Cardiac muscle cell (in vitro differentiated cells and primary cell): Measurements from ENCODE around the gene ARL4A. TPM values are rescaled to one million over a fixed set of nuclear protein-coding genes. Genes with fewer than 3 reads are reported as not detected.
"Not testable (repeated sequence)": the region's sequence is repeated elsewhere in the genome, so short reads cannot be mapped to it uniquely, and the experiment has no call there.

Experiments
- DNase-seq, 2 donors: peaks; one replicate each; pipeline versions ENCODE4 v3.0.0 to v3.0.0-alpha.2; 2010 to 2017; ENCODE audit warnings: low read depth in 1 of 2, low spot score in 1 of 2
- H3K27ac ChIP-seq: fragments of 200-600 bp; sonication (generic); 2 replicates; pipeline ENCODE4 v1.5.1; 2016
- H3K27me3 ChIP-seq: fragments of 200-600 bp; sonication (generic); 2 replicates; pipeline ENCODE4 v1.6.0; 2016; ENCODE audit warnings: control low read depth
- H3K36me3 ChIP-seq: fragments of 200-600 bp; sonication (generic); 2 replicates; pipeline ENCODE4 v1.5.1; 2016; ENCODE audit warnings: control low read depth
- H3K4me1 ChIP-seq: fragments of 200-600 bp; sonication (generic); 2 replicates; pipeline ENCODE4 v1.8.1; 2017; ENCODE audit warnings: low read depth, mild to moderate bottlenecking, mixed run types
- H3K4me3 ChIP-seq: fragments of 200-600 bp; sonication (generic); 2 replicates; pipeline ENCODE4 v1.5.1; 2016; ENCODE audit warnings: mild to moderate bottlenecking
- H3K9me3 ChIP-seq: fragments of 200-600 bp; sonication (generic); 2 replicates; pipeline ENCODE4 v1.5.1; 2017; ENCODE audit warnings: low read depth, mild to moderate bottlenecking, control low read depth
- polyA plus RNA-seq: library from polyadenylated mRNA; unstranded; fragments of >200 nt; fragmentation: Nextera tagmentation; extraction: Ambion mirVana; gene quantifications from 2 replicates; pipeline ENCODE4 v1.2.1, GENCODE V29; 2016
- total RNA-seq: library from RNA; depleted of rRNA; stranded (reverse); fragments of >200 nt; gene quantifications from 2 replicates; pipeline ENCODE4 v1.2.3, GENCODE V29; 2016
- TF ChIP-seq, protein P1 (sequence below): IDR thresholded peaks from 2 replicates; pipeline ENCODE4 v1.5.1; 2012; ENCODE audit warnings: low read depth, mild to moderate bottlenecking, low read length

Gene ARL4A
- total and polyA plus RNA-seq, 2 experiments from 2014 or later, result 6.5 to 10.0 TPM

DNA sequence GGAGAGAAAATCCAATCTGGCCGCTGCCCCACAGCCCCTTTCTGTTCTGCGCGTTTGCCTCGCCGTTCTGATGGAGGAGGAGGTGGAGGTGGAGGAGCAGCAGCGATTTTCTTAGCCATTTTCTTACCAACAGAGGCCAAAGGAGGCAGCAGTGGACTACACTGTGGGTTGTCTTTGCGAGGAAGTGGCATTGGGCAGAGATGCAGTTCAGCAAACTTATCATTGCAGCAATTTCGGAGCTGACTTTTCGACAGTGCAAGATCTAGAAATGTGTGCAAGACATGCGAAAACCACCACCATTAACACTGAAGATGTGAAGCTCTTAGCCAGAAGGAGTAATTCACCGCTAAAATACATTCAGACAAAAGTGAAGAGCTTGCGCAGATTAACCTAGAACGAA is 1.9 kb upstream of the ARL4A start:
- Histone ChIP-seq H3K9me3 (no peaks in the 10 kb centered on the region), H3K36me3 (no peaks in the 10 kb centered on the region), H3K4me1 (no peaks in the 10 kb centered on the region), H3K27ac (no peak overlapping the region), H3K27me3 (no peaks in the 10 kb centered on the region), H3K4me3 (no peak overlapping the region)
- DNase-seq, result peak; percentile 29 to 71
- TF ChIP-seq, protein P1, sequence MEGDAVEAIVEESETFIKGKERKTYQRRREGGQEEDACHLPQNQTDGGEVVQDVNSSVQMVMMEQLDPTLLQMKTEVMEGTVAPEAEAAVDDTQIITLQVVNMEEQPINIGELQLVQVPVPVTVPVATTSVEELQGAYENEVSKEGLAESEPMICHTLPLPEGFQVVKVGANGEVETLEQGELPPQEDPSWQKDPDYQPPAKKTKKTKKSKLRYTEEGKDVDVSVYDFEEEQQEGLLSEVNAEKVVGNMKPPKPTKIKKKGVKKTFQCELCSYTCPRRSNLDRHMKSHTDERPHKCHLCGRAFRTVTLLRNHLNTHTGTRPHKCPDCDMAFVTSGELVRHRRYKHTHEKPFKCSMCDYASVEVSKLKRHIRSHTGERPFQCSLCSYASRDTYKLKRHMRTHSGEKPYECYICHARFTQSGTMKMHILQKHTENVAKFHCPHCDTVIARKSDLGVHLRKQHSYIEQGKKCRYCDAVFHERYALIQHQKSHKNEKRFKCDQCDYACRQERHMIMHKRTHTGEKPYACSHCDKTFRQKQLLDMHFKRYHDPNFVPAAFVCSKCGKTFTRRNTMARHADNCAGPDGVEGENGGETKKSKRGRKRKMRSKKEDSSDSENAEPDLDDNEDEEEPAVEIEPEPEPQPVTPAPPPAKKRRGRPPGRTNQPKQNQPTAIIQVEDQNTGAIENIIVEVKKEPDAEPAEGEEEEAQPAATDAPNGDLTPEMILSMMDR, result peak; percentile 59

DNA sequence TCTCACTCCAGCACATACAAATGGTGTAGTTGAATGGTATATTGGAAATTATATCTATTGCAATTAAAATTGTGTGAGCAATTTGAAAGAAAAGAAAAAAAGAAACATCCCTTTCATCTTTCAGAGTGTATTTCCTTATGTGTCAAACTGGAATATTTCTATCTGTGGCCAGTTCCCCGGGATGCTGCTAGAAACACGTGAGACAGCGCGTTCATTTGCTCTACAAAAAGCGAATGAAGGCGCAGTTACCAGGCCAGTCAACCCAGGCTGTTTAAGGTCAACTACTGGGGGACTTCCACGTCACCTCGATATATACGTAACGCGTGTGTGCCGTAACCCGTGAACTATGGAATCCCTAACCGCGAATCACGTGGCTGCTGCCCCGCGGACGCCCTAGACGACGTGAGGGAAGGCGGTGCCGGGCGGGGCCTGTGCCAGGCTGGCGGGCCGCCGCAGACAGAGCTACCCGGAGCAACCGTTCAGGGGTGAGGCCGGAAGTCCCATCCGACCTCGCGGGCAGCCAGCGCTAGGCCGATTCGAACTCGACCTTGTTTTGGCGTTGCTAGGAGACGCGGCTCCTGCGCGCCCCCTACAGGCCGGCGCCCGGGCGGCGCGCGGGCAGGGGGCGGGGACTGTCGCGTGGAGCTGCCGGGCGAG is 1.1 kb upstream of the ARL4A start:
- Histone ChIP-seq H3K27me3 (no peaks in the 10 kb centered on the region), H3K27ac (peak overlapping the region; percentile 83), H3K36me3 (no peaks in the 10 kb centered on the region), H3K4me3 (peak overlapping the region; percentile 69), H3K9me3 (no peaks in the 10 kb centered on the region), H3K4me1 (no peaks in the 10 kb centered on the region)
- TF ChIP-seq, protein P1, result peak; percentile 68
- peak; percentile 88 to 94 for DNase-seq

DNA sequence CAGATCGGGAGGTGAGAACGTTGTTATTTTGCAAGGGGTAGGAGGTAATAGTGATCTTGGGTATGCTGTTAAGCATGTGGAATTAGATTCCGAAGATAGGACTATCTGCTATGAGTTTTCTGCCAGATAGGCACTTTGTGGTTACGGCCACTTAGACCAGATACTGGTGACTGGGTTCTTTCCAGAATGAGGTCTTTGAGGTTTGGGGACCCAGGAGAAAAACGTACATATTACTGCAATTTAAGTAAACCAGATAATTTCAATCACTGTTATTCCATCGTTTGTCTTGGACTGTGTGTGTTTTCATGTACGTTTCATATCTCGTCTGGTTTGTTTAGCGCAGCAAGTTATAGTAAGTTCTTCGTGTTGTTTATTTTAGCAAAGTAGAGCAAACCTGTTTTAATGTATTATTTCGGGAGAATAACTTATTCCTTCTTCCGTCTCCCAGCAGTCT is 312 bp downstream of the ARL4A start:
- H3K27ac ChIP-seq, result no peak overlapping the region
- no peaks in the 10 kb centered on the region for H3K27me3 ChIP-seq
- no peaks in the 10 kb centered on the region for H3K9me3 ChIP-seq
- H3K36me3 ChIP-seq, result no peaks in the 10 kb centered on the region
- peak in 1 of 2 donors; percentile 20 for DNase-seq
- H3K4me1 ChIP-seq, result no peaks in the 10 kb centered on the region
- TF ChIP-seq, protein P1, result no peak
- H3K4me3 ChIP-seq, result peak overlapping the region; percentile 69

DNA sequence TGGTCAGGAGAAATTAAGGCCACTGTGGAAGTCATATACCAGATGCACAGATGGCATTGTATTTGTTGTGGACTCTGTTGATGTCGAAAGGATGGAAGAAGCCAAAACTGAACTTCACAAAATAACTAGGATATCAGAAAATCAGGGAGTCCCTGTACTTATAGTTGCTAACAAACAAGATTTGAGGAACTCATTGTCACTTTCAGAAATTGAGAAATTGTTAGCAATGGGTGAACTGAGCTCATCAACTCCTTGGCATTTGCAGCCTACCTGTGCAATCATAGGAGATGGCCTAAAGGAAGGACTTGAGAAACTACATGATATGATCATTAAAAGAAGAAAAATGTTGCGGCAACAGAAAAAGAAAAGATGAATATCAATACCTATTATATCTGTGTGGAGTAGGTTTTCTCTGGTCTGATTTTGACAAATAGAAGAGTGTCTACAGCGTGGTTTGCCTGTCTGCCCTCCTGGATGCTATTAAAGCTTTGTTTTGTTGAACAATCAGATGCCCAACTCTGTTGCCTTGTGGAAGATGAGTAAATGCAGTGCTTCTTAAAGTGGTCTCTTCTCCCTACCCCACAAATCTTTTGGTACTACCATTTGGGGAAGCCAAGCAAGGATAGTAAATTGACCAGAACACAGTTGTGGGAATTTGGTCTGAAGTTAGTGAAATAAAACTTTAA is 1.2 kb downstream of the ARL4A start:
- H3K36me3 ChIP-seq, H3K4me3 ChIP-seq, H3K27me3 ChIP-seq, H3K9me3 ChIP-seq, H3K4me1 ChIP-seq, H3K27ac ChIP-seq, DNase-seq: not testable (repeated sequence)

DNA sequence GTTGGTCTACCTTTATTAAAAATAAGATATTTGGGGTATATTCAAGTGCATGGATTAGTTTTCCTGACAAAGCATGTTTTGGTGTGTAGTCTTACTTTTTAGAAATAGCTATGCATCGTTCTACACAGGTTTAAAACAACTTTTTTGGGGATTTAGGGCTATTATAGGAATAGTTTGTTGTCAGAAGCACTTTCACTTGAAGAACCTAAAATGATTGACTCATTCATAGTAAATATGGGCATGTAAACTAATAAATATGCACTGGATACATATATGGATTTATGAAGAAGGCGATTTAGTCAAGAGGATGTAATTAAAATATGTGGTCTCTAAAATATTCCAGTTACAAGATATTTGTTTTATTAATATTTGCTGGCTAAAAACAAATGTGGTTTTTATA is 2.0 kb downstream of the ARL4A start:
- Histone ChIP-seq H3K4me1 (no peaks in the 10 kb centered on the region), H3K27ac (no peak overlapping the region), H3K4me3 (no peak overlapping the region)

More for the DNA sequence above, 2.0 kb downstream of the ARL4A start:
- Histone ChIP-seq H3K36me3 (no peaks in the 10 kb centered on the region), H3K9me3 (no peaks in the 10 kb centered on the region), H3K27me3 (no peaks in the 10 kb centered on the region)
- TF ChIP-seq, protein P1, result no peak
- DNase-seq, result no peak
